ENCODE measurements around the gene VAMP4. TPM values are rescaled to one million over a fixed set of nuclear protein-coding genes. Genes with fewer than 3 reads are reported as not detected.

Gene VAMP4
- polyA plus RNA-seq, 1 of the 3 experiments (the other 2 are of a cell fraction) = 2.5 TPM

- CTCF ChIA-PET = no interaction called here
- DNase-seq = no peak
Observed at GRCh38 chr1:171652234-171652822, 89.5 kb downstream of the VAMP4 start, which contains the start of gene MYOC. Gene MYOC, minus strand, starts transcription at chr1:171652688. Its CDS starts 77 bp downstream, at chr1:171652611.

More at GRCh38 chr1:171652234-171652822, 89.5 kb downstream of the VAMP4 start, which contains the start of gene MYOC:
- POLR2A ChIA-PET = no interaction called here
- no peaks in the 10 kb centered on the region for H3K9me2 ChIP-seq
- no peaks in the 10 kb centered on the region for H4K20me1 ChIP-seq (ENCODE audit: insufficient read depth)
- H3K4me3 ChIP-seq (ENCODE audit: low read depth in 2 of 2, low read length in 1 of 2) = no peak within 1 kb of the TSS
- WGBS (ENCODE audit: low lambda C conversion rate) = 54% methylated on average over 5 of the region's 8 CpGs
- no peak for TF ChIP-seq NFIC (IDR thresholded peaks at IDR 0.05; ENCODE audit: borderline replicate concordance)
- TF ChIP-seq TAF1 (IDR thresholded peaks at IDR 0.05; ENCODE audit: borderline replicate concordance, low read depth, low read length) = no peak
- no peak for TF ChIP-seq EZH2phosphoT487 (IDR thresholded peaks at IDR 0.05; ENCODE audit: borderline replicate concordance, low read depth)
- TF ChIP-seq RFX5 (IDR thresholded peaks at IDR 0.05; ENCODE audit: low read length) = no peak
- TF ChIP-seq USF2 (IDR thresholded peaks at IDR 0.05; ENCODE audit: borderline replicate concordance, low read depth, low read length) = no peak
- no peak for TF ChIP-seq MXI1 (IDR thresholded peaks at IDR 0.05; ENCODE audit: low read depth, low read length)
- TF ChIP-seq, protein P1, sequence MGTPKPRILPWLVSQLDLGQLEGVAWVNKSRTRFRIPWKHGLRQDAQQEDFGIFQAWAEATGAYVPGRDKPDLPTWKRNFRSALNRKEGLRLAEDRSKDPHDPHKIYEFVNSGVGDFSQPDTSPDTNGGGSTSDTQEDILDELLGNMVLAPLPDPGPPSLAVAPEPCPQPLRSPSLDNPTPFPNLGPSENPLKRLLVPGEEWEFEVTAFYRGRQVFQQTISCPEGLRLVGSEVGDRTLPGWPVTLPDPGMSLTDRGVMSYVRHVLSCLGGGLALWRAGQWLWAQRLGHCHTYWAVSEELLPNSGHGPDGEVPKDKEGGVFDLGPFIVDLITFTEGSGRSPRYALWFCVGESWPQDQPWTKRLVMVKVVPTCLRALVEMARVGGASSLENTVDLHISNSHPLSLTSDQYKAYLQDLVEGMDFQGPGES (IDR thresholded peaks at IDR 0.05; ENCODE audit: low read depth, low read length) = no peak
- TF ChIP-seq, protein P2, sequence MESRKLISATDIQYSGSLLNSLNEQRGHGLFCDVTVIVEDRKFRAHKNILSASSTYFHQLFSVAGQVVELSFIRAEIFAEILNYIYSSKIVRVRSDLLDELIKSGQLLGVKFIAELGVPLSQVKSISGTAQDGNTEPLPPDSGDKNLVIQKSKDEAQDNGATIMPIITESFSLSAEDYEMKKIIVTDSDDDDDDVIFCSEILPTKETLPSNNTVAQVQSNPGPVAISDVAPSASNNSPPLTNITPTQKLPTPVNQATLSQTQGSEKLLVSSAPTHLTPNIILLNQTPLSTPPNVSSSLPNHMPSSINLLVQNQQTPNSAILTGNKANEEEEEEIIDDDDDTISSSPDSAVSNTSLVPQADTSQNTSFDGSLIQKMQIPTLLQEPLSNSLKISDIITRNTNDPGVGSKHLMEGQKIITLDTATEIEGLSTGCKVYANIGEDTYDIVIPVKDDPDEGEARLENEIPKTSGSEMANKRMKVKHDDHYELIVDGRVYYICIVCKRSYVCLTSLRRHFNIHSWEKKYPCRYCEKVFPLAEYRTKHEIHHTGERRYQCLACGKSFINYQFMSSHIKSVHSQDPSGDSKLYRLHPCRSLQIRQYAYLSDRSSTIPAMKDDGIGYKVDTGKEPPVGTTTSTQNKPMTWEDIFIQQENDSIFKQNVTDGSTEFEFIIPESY (IDR thresholded peaks at IDR 0.05; ENCODE audit: borderline replicate concordance, low read depth) = no peak
- H3K9ac ChIP-seq = no peak within 1 kb of the TSS
- H3F3A ChIP-seq (replicated peaks; ENCODE audit: insufficient read depth) = no peaks in the 10 kb centered on the region
- H2AFZ ChIP-seq (ENCODE audit: low read depth) = no peak within 1 kb of the TSS
- H3K27me3 ChIP-seq (ENCODE audit: insufficient read depth) = no peaks in the 10 kb centered on the region; the same call in 1 of the 2 replicates
- no peak within 1 kb of the TSS for H3K4me2 ChIP-seq
- no peaks in the 10 kb centered on the region for H3K79me2 ChIP-seq (ENCODE audit: insufficient read depth)
- H3K9me3 ChIP-seq = no peaks in the 10 kb centered on the region
- H3K27ac ChIP-seq (ENCODE audit: low read depth in 2 of 2, low read length in 1 of 2) = no peak within 1 kb of the TSS
- no peaks in the 10 kb centered on the region for H3K36me3 ChIP-seq (replicated peaks in 1 of 2; ENCODE audit: control insufficient read depth in 1 of 2, insufficient read depth in 2 of 2, low read length in 1 of 2)
- peaks cover 0 to 4% of the 10 kb centered on the region in 2 experiments; a peak in 1 of 4 replicates for H3K4me1 ChIP-seq (ENCODE audit: control insufficient read depth in 1 of 2, insufficient read depth in 2 of 2, low read depth in 1 of 2, low read length in 1 of 2)

Small RNA genes within 50 kb of the gene (small RNA-seq; reads per million reads assigned to genes)
- 0 reads per million in 7 experiments for gene RF00601

Other genes with a start within 250 kb of the VAMP4 start
- not detected in 2 replicates for gene MYOCOS, start 119.8 kb downstream of the VAMP4 start, polyA plus RNA-seq (2012; rRNA removed)
- gene MYOC, start 89.4 kb downstream of the VAMP4 start, polyA plus RNA-seq (2012; rRNA removed) = not detected in 2 replicates
- gene METTL13, start 39.6 kb upstream of the VAMP4 start, polyA plus RNA-seq (2012; rRNA removed) = 32.7 and 41.2 TPM in 2 replicates
- gene DNM3, start 99.4 kb upstream of the VAMP4 start, polyA plus RNA-seq (2012; rRNA removed) = 0.43 and 0.89 TPM in 2 replicates